ENCODE measurements around the gene KCTD13.

KCTD13 gene

GRCh38 chr16:29925781-29926710 lies at the start of gene KCTD13:
Gene KCTD13, minus strand, starts transcription at chr16:29926226. Its CDS starts 193 bp downstream, at chr16:29926033.
- Mint-ChIP-seq H3K9me3 (no peaks in the 10 kb centered on the region), H3K4me3 (peak within 1 kb of the TSS; percentile 89), H3K27ac (peak within 1 kb of the TSS; percentile 95), H3K4me1 (ENCODE audit: low read depth) (peaks cover 26% of the 10 kb centered on the region), H3K27me3 (no peaks in the 10 kb centered on the region), H3K36me3 (ENCODE audit: low read depth) (peaks cover 22% of the 10 kb centered on the region)

DNA sequence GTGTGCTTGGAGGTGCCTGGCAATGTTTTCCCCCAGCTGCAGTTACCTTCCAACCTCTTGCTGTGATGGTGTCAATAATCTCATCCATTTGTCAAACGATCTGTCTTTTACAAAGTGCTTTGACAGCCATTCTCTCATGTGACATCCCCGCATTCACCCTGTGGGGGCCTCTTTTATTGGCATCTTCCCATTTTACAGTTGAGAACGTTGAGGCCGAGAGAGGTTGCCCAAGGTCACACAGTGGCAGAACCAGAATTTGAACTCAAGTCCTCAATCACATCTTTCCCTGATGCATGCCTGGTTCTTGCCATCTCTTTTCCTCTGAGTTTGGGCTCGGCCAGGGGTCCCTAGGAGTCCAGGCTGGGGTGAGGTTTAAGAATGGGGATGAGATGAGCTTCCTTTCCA lies 49.1 kb upstream of the KCTD13 start:
- Mint-ChIP-seq H3K27me3 (no peaks in the 10 kb centered on the region), H3K4me1 (ENCODE audit: low read depth) (peaks cover 33% of the 10 kb centered on the region), H3K36me3 (ENCODE audit: low read depth) (peaks cover 35% of the 10 kb centered on the region), H3K27ac (peak overlapping the region; percentile 93), H3K4me3 (peak overlapping the region; percentile 91), H3K9me3 (peaks cover 6% of the 10 kb centered on the region)

DNA sequence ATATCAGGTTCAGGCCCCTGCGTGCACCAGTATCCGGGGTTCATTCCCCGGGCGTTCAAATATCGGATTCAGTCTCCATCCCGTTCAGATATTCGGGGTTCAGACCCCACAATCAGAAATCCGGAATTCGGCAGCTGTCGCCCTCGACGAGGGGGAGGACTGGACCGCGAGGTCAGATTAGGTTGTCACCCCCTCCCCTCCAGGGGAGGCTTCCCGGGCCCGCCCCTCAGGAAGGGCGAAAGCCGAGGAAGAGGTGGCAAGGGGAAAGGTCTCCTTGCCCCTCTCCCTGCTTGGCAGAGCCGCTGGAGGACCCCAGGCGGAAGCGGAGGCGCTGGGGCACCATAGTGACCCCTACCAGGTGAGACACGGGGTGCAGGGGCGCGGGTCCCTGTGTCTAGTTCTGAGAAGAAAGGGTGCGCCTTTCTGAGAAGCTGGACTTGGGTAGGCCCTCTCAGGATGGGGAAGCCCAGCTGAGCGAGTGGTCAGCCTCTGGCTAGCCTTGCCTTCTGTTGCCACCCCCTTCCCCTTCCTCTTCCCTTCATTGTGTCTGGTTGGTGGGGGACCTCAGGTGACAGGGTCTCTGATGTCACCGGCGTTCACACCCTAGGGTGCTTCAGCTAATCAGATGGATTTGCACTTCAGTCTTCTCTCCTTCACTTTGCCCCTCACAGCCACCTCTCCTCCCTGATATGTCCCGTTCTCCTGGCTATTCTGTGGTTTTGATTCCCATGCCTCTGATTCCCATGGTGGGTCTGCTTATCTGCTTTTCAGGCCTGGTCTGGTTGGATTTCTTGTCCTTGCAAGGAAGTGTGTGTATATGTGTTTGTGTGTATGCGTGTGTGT lies 48.5 kb upstream of the KCTD13 start:
- Mint-ChIP-seq H3K4me1 (ENCODE audit: low read depth) (peaks cover 33% of the 10 kb centered on the region), H3K4me3 (peak overlapping the region; percentile 91), H3K27ac (peak overlapping the region; percentile 93), H3K36me3 (ENCODE audit: low read depth) (peaks cover 34% of the 10 kb centered on the region), H3K9me3 (peaks cover 6% of the 10 kb centered on the region), H3K27me3 (no peaks in the 10 kb centered on the region)

- peak within 1 kb of the TSS; percentile 93 for H3K27ac Mint-ChIP-seq
- H3K36me3 Mint-ChIP-seq (ENCODE audit: low read depth): peaks cover 30% of the 10 kb centered on the region
- H3K4me1 Mint-ChIP-seq (ENCODE audit: low read depth): peaks cover 33% of the 10 kb centered on the region
- H3K9me3 Mint-ChIP-seq: peaks cover 6% of the 10 kb centered on the region
- no peaks in the 10 kb centered on the region for H3K27me3 Mint-ChIP-seq
- peak within 1 kb of the TSS; percentile 91 for H3K4me3 Mint-ChIP-seq
Measured at GRCh38 chr16:29973384-29974246, 47.6 kb upstream of the KCTD13 start, which contains the start of gene TAOK2. Gene TAOK2, plus strand, starts transcription at chr16:29973868. Its CDS starts 3,905 bp downstream, at chr16:29977773.

- Mint-ChIP-seq H3K27me3 (no peaks in the 10 kb centered on the region), H3K4me1 (ENCODE audit: low read depth) (peaks cover 33% of the 10 kb centered on the region)
Measured at GRCh38 chr16:29972992-29973383, 47.0 kb upstream of the KCTD13 start.

DNA sequence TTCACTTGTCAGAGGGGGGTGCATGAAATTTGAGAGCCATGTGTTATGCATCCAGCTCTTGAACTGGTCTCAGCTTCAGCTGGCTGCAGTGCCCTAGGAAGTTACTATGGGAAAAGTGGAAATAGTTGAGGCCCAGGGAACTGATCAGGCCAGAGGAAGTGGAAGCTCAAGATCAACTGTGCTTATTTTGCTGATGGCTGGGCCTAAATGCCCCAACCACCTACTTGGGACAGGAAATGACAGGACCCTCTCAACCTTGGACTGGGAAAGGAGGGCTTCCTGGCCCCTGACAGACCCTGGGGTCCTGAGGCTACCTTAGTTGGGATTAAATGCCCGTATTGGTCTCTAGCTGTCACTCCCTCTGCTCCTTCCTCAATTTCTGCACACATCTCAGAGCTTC lies 46.5 kb upstream of the KCTD13 start:
- H3K27ac Mint-ChIP-seq: no peak overlapping the region

More at GRCh38 chr16:29972992-29973383, 47.0 kb upstream of the KCTD13 start:
- Mint-ChIP-seq H3K27ac (peak overlapping the region; percentile 93), H3K9me3 (peaks cover 6% of the 10 kb centered on the region), H3K4me3 (peak overlapping the region; percentile 91), H3K36me3 (ENCODE audit: low read depth) (peaks cover 31% of the 10 kb centered on the region)

GRCh38 chr16:29971304-29971703 lies 45.3 kb upstream of the KCTD13 start:
- Mint-ChIP-seq H3K27ac (no peak overlapping the region), H3K36me3 (ENCODE audit: low read depth) (peaks cover 31% of the 10 kb centered on the region), H3K4me1 (ENCODE audit: low read depth) (peaks cover 26% of the 10 kb centered on the region)

More for the DNA sequence above, 46.5 kb upstream of the KCTD13 start:
- Mint-ChIP-seq H3K36me3 (ENCODE audit: low read depth) (peaks cover 31% of the 10 kb centered on the region), H3K27me3 (no peaks in the 10 kb centered on the region), H3K4me1 (ENCODE audit: low read depth) (peaks cover 33% of the 10 kb centered on the region), H3K9me3 (peaks cover 6% of the 10 kb centered on the region), H3K4me3 (no peak overlapping the region)

GRCh38 chr16:29968205-29968604 lies 42.2 kb upstream of the KCTD13 start:
- H3K9me3 Mint-ChIP-seq: peaks cover 5% of the 10 kb centered on the region
- H3K4me1 Mint-ChIP-seq (ENCODE audit: low read depth): peaks cover 8% of the 10 kb centered on the region
- H3K4me3 Mint-ChIP-seq: no peak overlapping the region
- no peak overlapping the region for H3K27ac Mint-ChIP-seq
- H3K27me3 Mint-ChIP-seq: no peaks in the 10 kb centered on the region
- peaks cover 29% of the 10 kb centered on the region for H3K36me3 Mint-ChIP-seq (ENCODE audit: low read depth)

More at GRCh38 chr16:29971304-29971703, 45.3 kb upstream of the KCTD13 start:
- Mint-ChIP-seq H3K27me3 (no peaks in the 10 kb centered on the region), H3K4me3 (no peak overlapping the region), H3K9me3 (peaks cover 6% of the 10 kb centered on the region)

DNA sequence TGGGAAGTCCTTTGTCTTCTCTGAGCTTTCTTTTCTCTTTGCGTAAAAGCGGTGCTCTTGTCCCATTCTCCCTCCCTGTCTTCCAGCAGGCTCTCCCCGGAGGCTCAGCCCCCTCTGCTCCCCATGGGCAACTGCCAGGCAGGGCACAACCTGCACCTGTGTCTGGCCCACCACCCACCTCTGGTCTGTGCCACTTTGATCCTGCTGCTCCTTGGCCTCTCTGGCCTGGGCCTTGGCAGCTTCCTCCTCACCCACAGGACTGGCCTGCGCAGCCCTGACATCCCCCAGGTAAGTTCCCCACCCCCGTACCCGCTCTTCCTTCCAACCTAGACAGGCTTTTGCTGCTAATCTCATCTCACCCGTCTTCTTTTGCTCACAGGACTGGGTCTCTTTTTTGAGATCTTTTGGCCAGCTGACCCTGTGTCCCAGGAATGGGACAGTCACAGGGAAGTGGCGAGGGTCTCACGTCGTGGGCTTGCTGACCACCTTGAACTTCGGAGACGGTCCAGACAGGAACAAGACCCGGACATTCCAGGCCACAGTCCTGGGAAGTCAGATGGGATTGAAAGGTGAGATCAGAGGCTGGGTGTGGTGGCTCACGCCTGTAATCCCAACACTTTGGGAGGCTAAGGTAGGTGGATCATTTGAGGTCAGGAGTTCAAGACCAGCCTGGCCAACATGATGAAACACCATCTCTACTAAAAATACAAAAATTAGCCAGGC lies 37.2 kb upstream of the KCTD13 start:
- peak overlapping the region; percentile 90 for H3K4me3 Mint-ChIP-seq
- H3K36me3 Mint-ChIP-seq (ENCODE audit: low read depth): peaks cover 6% of the 10 kb centered on the region

DNA sequence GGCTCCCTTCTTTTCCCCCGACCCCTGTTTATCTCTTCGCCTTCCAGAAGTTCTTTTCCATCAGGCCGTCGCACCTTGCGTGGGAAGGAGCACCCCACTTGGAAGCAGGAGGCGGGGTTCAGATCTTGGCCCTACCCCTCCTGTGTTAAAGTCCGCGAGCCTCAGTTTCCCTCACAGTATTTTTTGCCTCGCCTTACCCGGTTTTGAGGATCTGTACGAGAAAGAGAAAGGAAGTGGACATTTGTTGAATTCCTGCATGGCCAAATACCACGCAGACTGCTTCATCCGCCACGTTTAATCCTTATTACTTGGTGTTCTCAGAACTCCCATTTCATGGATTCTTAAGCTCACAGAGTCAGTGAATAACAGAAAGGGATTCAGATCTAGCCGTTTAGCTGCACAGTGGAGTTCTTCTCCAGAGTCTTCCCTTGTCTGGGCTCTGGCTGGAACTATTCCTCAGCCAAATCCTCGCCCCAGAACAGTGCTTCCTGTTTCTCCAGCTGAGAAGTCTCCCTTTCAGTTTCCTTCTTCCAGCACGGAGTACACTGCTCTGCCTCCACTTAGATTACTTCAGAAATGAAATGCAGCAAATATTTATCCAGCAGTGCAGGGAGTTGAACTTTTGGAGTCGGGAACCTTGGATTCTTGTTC lies 36.4 kb upstream of the KCTD13 start:
- Mint-ChIP-seq H3K9me3 (no peaks in the 10 kb centered on the region), H3K36me3 (ENCODE audit: low read depth) (peaks cover 4% of the 10 kb centered on the region), H3K4me1 (ENCODE audit: low read depth) (peaks cover 19% of the 10 kb centered on the region), H3K27me3 (no peaks in the 10 kb centered on the region), H3K27ac (peak overlapping the region; percentile 86), H3K4me3 (peak overlapping the region; percentile 90)

More for the DNA sequence above, 37.2 kb upstream of the KCTD13 start:
- Mint-ChIP-seq H3K27me3 (no peaks in the 10 kb centered on the region), H3K4me1 (ENCODE audit: low read depth) (peaks cover 19% of the 10 kb centered on the region), H3K27ac (peak overlapping the region; percentile 86), H3K9me3 (no peaks in the 10 kb centered on the region)

- peaks cover 19% of the 10 kb centered on the region for H3K4me1 Mint-ChIP-seq (ENCODE audit: low read depth)
- no peaks in the 10 kb centered on the region for H3K9me3 Mint-ChIP-seq
- no peaks in the 10 kb centered on the region for H3K27me3 Mint-ChIP-seq
- peaks cover 4% of the 10 kb centered on the region for H3K36me3 Mint-ChIP-seq (ENCODE audit: low read depth)
- peak within 1 kb of the TSS; percentile 86 for H3K27ac Mint-ChIP-seq
- peak within 1 kb of the TSS; percentile 90 for H3K4me3 Mint-ChIP-seq
Measured at GRCh38 chr16:29961479-29962343, 35.7 kb upstream of the KCTD13 start, which contains the start of gene TMEM219. Gene TMEM219, plus strand, starts transcription at chr16:29962079. Its CDS starts 1,065 bp downstream, at chr16:29963144.

GRCh38 chr16:29961127-29961478 lies 35.1 kb upstream of the KCTD13 start:
- Mint-ChIP-seq H3K4me3 (peak overlapping the region; percentile 90), H3K36me3 (ENCODE audit: low read depth) (peaks cover 4% of the 10 kb centered on the region), H3K27ac (peak overlapping the region; percentile 79), H3K27me3 (no peaks in the 10 kb centered on the region), H3K4me1 (ENCODE audit: low read depth) (peaks cover 19% of the 10 kb centered on the region), H3K9me3 (no peaks in the 10 kb centered on the region)
